Activated CD8-positive, alpha-beta T cell treated with anti-CD3 and anti-CD28 coated beads for 36 hours (primary cell): ENCODE data around the gene USP24. TPM values are rescaled to one million over a fixed set of nuclear protein-coding genes. Genes with fewer than 3 reads are reported as not detected.

Experiments used
- ATAC-seq: fragments of 200-7000 bp; cut with Tn5 transposase; one replicate; pipeline ENCODE4 v1.10.0; 2021; ENCODE audit warnings: mild to moderate bottlenecking, moderate library complexity
- CTCF ChIA-PET: fragments of 350-600 bp; sonication (Branson Sonifier 250); formaldehyde crosslinking; loops from one replicate; lab custom pipeline; 2021; ENCODE audit warnings: antibody characterized with exemption; lab: Charles Lee
- POLR2A ChIA-PET: fragments of 350-600 bp; sonication (Branson Sonifier 250); formaldehyde crosslinking; loops from one replicate; lab custom pipeline; 2021; ENCODE audit warnings: antibody characterized with exemption; lab: Charles Lee
- DNase-seq: peaks from one replicate; pipeline ENCODE4 v3.0.0-alpha.2; 2020
- H3K27ac Mint-ChIP-seq: one replicate; pipeline ENCODE4 v1.8.0; 2021; ENCODE audit warnings: mild to moderate bottlenecking, mixed read lengths
- H3K27me3 Mint-ChIP-seq: one replicate; pipeline ENCODE4 v1.8.0; 2021; ENCODE audit warnings: mixed read lengths
- H3K36me3 Mint-ChIP-seq: one replicate; pipeline ENCODE4 v1.8.0; 2021; ENCODE audit warnings: low read depth, mixed read lengths
- H3K4me1 Mint-ChIP-seq: one replicate; pipeline ENCODE4 v1.8.0; 2021; ENCODE audit warnings: low read depth, mixed read lengths
- H3K4me3 Mint-ChIP-seq: one replicate; pipeline ENCODE4 v1.8.0; 2021; ENCODE audit warnings: mild to moderate bottlenecking, moderate library complexity, mixed read lengths
- H3K9me3 Mint-ChIP-seq: one replicate; pipeline ENCODE4 v1.8.0; 2021; ENCODE audit warnings: mixed read lengths
- CTCF ChIP-seq: fragments of 200-600 bp; IDR thresholded peaks from one replicate; pipeline ENCODE4 v1.8.0; 2022; ENCODE audit warnings: antibody characterized with exemption, mild to moderate bottlenecking
- intact Hi-C: fragments of 100-400 bp; cut with micrococcal nuclease; formaldehyde crosslinking; loops from one replicate; pipeline ENCODE4 v1.10.0; 2022
- total RNA-seq, 2 experiments: library from RNA; stranded (reverse); gene quantifications; one replicate each; pipeline ENCODE4 v1.2.3, GENCODE V29; 2021

The USP24 gene
- total RNA-seq, 2 experiments from 2014 or later = 39.4 to 47.0 TPM

- CTCF ChIA-PET = no interaction called here
- H3K36me3 Mint-ChIP-seq = peaks cover 53% of the 10 kb centered on the region
- DNase-seq = no peak
- peaks cover 70% of the 10 kb centered on the region for H3K4me1 Mint-ChIP-seq
- H3K27ac Mint-ChIP-seq = peak overlapping the region; percentile 82
- H3K4me3 Mint-ChIP-seq = no peak overlapping the region
- ATAC-seq = no peak
- POLR2A ChIA-PET = interaction anchor here (0.7 kb wide), 1 partner anchor 1368 kb away, joined by 3 read pairs; no protein-coding TSS in a partner anchor
- no peak for TF ChIP-seq CTCF
- H3K27me3 Mint-ChIP-seq = no peaks in the 10 kb centered on the region
- intact Hi-C loops = no loop called here
- H3K9me3 Mint-ChIP-seq = peaks cover 26% of the 10 kb centered on the region
Measured at GRCh38 chr1:55184859-55185258, 30.3 kb downstream of the USP24 start.

GRCh38 chr1:55181666-55182065, 33.5 kb downstream of the USP24 start:
- H3K27me3 Mint-ChIP-seq = no peaks in the 10 kb centered on the region
- TF ChIP-seq CTCF = no peak
- ATAC-seq (no peak), DNase-seq (no peak)
- intact Hi-C loops = no loop called here
- ChIA-PET POLR2A (no interaction called here), CTCF (no interaction called here)
- no peak overlapping the region for H3K4me3 Mint-ChIP-seq
- H3K36me3 Mint-ChIP-seq = peaks cover 50% of the 10 kb centered on the region
- H3K27ac Mint-ChIP-seq = no peak overlapping the region
- H3K9me3 Mint-ChIP-seq = peaks cover 22% of the 10 kb centered on the region
- peaks cover 61% of the 10 kb centered on the region for H3K4me1 Mint-ChIP-seq

GRCh38 chr1:55180075-55180670, 35.0 kb downstream of the USP24 start:
- ChIA-PET CTCF (no interaction called here), POLR2A (interaction anchor here (0.6 to 1.4 kb wide), 2 partner anchors 15 to 28 kb away, joined by 3 to 4 read pairs; no protein-coding TSS in a partner anchor)
- peak overlapping the region; percentile 3 for H3K27ac Mint-ChIP-seq
- DNase-seq (no peak), ATAC-seq (no peak)
- H3K4me3 Mint-ChIP-seq = no peak overlapping the region
- no peak for TF ChIP-seq CTCF
- H3K4me1 Mint-ChIP-seq = peaks cover 49% of the 10 kb centered on the region
- peaks cover 14% of the 10 kb centered on the region for H3K9me3 Mint-ChIP-seq
- H3K36me3 Mint-ChIP-seq = peaks cover 41% of the 10 kb centered on the region
- intact Hi-C loops = no loop called here
- no peaks in the 10 kb centered on the region for H3K27me3 Mint-ChIP-seq

GRCh38 chr1:55179177-55179835, 35.9 kb downstream of the USP24 start:
- peaks cover 43% of the 10 kb centered on the region for H3K4me1 Mint-ChIP-seq
- ChIA-PET POLR2A (interaction anchor here (0.6 to 1.4 kb wide), 2 partner anchors 16 to 29 kb away, joined by 3 to 4 read pairs; no protein-coding TSS in a partner anchor), CTCF (interaction anchor here (0.5 kb wide), 1 partner anchor 40 kb away, joined by 3 read pairs; no protein-coding TSS in a partner anchor)
- no peak overlapping the region for H3K4me3 Mint-ChIP-seq
- TF ChIP-seq CTCF = no peak
- intact Hi-C loops = no loop called here
- H3K9me3 Mint-ChIP-seq = peaks cover 7% of the 10 kb centered on the region
- H3K36me3 Mint-ChIP-seq = peaks cover 34% of the 10 kb centered on the region
- peak overlapping the region; percentile 1 for H3K27ac Mint-ChIP-seq
- DNase-seq = no peak
- no peaks in the 10 kb centered on the region for H3K27me3 Mint-ChIP-seq
- ATAC-seq = peak; percentile 65

GRCh38 chr1:55172687-55173086, 42.5 kb downstream of the USP24 start:
- DNase-seq = no peak
- H3K27ac Mint-ChIP-seq = no peak overlapping the region
- ChIA-PET POLR2A (no interaction called here), CTCF (interaction anchor here (0.8 to 2.1 kb wide), 3 partner anchors 13 to 105 kb away, joined by 3 to 9 read pairs (median 5); no protein-coding TSS in a partner anchor)
- H3K4me1 Mint-ChIP-seq = peaks cover 37% of the 10 kb centered on the region
- no peaks in the 10 kb centered on the region for H3K9me3 Mint-ChIP-seq
- H3K4me3 Mint-ChIP-seq = no peak overlapping the region
- TF ChIP-seq CTCF = no peak
- ATAC-seq = no peak
- intact Hi-C loops = no loop called here
- H3K27me3 Mint-ChIP-seq = no peaks in the 10 kb centered on the region
- peaks cover 33% of the 10 kb centered on the region for H3K36me3 Mint-ChIP-seq
